Measurements from ENCODE around the gene LPP. TPM values are rescaled to one million over a fixed set of nuclear protein-coding genes. Genes with fewer than 3 reads are reported as not detected.
A peak's percentile ranks its signal among the peaks of the same experiment; 100 is the strongest.

LPP gene
- total RNA-seq, 1 experiment from 2014 or later = 20.4 TPM

GRCh38 chr3:188692700-188693099, 538.7 kb downstream of the LPP start:
- Histone ChIP-seq H3K36me3 (ENCODE audit: low read depth, low read length) (no peaks in the 10 kb centered on the region), H3K27me3 (ENCODE audit: low read length) (no peaks in the 10 kb centered on the region), H3F3A (ENCODE audit: low read length, unreplicated experiment) (peaks cover 3% of the 10 kb centered on the region), H3K9ac (ENCODE audit: low read length) (no peak overlapping the region), H4K20me1 (ENCODE audit: low read length) (no peaks in the 10 kb centered on the region), H3K4me1 (ENCODE audit: insufficient read depth, low read length) (peaks cover 11% of the 10 kb centered on the region), H3K27ac (ENCODE audit: low read length) (no peak overlapping the region), H3K9me2 (replicated peaks; ENCODE audit: low read length) (no peaks in the 10 kb centered on the region), H3K4me2 (ENCODE audit: low read length) (no peak overlapping the region), H3K9me3 (ENCODE audit: low read length) (no peaks in the 10 kb centered on the region), H3K79me2 (ENCODE audit: low read length) (no peaks in the 10 kb centered on the region), H3K4me3 (ENCODE audit: low read length) (no peak overlapping the region), H2AFZ (ENCODE audit: low read length) (no peak overlapping the region)
- DNase-seq (no peak), ATAC-seq (no peak)
- intact Hi-C loops (cut with micrococcal nuclease) = no loop called here
- POLR2A ChIA-PET (ENCODE audit: unreplicated experiment) = no interaction called here
- CTCF ChIA-PET = no interaction called here
- TF ChIP-seq EZH2phosphoT487 (IDR thresholded peaks at IDR 0.05; ENCODE audit: borderline replicate concordance, low read length) (no peak), EZH2 (IDR thresholded peaks at IDR 0.05; ENCODE audit: low read length, unreplicated experiment) (no peak)
- TF ChIP-seq, protein P1, sequence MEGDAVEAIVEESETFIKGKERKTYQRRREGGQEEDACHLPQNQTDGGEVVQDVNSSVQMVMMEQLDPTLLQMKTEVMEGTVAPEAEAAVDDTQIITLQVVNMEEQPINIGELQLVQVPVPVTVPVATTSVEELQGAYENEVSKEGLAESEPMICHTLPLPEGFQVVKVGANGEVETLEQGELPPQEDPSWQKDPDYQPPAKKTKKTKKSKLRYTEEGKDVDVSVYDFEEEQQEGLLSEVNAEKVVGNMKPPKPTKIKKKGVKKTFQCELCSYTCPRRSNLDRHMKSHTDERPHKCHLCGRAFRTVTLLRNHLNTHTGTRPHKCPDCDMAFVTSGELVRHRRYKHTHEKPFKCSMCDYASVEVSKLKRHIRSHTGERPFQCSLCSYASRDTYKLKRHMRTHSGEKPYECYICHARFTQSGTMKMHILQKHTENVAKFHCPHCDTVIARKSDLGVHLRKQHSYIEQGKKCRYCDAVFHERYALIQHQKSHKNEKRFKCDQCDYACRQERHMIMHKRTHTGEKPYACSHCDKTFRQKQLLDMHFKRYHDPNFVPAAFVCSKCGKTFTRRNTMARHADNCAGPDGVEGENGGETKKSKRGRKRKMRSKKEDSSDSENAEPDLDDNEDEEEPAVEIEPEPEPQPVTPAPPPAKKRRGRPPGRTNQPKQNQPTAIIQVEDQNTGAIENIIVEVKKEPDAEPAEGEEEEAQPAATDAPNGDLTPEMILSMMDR (conservative IDR thresholded peaks at IDR 0.05; ENCODE audit: low read depth, low read length) = no peak
- no TSS peak for BruUV-seq (replicated peaks)

GRCh38 chr3:188693435-188693834, 539.5 kb downstream of the LPP start:
- no peak overlapping the region for H3K27ac ChIP-seq (ENCODE audit: low read length)
- H4K20me1 ChIP-seq (ENCODE audit: low read length) = no peaks in the 10 kb centered on the region
- H2AFZ ChIP-seq (ENCODE audit: low read length) = no peak overlapping the region
- H3K9ac ChIP-seq (ENCODE audit: low read length) = no peak overlapping the region
- no peak overlapping the region for H3K4me2 ChIP-seq (ENCODE audit: low read length)
- H3K9me3 ChIP-seq (ENCODE audit: low read length) = no peaks in the 10 kb centered on the region
- BruUV-seq (replicated peaks) = no TSS peak
- H3K4me1 ChIP-seq (ENCODE audit: insufficient read depth, low read length) = peaks cover 11% of the 10 kb centered on the region
- no peak overlapping the region for H3K4me3 ChIP-seq (ENCODE audit: low read length)
- no peaks in the 10 kb centered on the region for H3K27me3 ChIP-seq (ENCODE audit: low read length)
- TF ChIP-seq, protein P1 (conservative IDR thresholded peaks at IDR 0.05; ENCODE audit: low read depth, low read length) = no peak
- TF ChIP-seq EZH2phosphoT487 (IDR thresholded peaks at IDR 0.05; ENCODE audit: borderline replicate concordance, low read length) (no peak), EZH2 (IDR thresholded peaks at IDR 0.05; ENCODE audit: low read length, unreplicated experiment) (no peak)
- intact Hi-C loops (cut with micrococcal nuclease) = no loop called here
- no peaks in the 10 kb centered on the region for H3K79me2 ChIP-seq (ENCODE audit: low read length)
- no peaks in the 10 kb centered on the region for H3K36me3 ChIP-seq (ENCODE audit: low read depth, low read length)
- H3K9me2 ChIP-seq (replicated peaks; ENCODE audit: low read length) = no peaks in the 10 kb centered on the region
- ChIA-PET CTCF (no interaction called here), POLR2A (ENCODE audit: unreplicated experiment) (no interaction called here)
- DNase-seq = no peak
- peaks cover 3% of the 10 kb centered on the region for H3F3A ChIP-seq (ENCODE audit: low read length, unreplicated experiment)
- no peak for ATAC-seq

GRCh38 chr3:188695241-188695640, 541.3 kb downstream of the LPP start:
- POLR2A ChIA-PET (ENCODE audit: unreplicated experiment) = interaction anchor here (0.6 kb wide), 1 partner anchor 253 kb away, joined by 3 read pairs; no protein-coding TSS in a partner anchor
- no peaks in the 10 kb centered on the region for H3K27me3 ChIP-seq (ENCODE audit: low read length)
- no TSS peak for BruUV-seq (replicated peaks)
- peak overlapping the region; percentile 13; the same call in 1 of the 2 replicates for H3K4me2 ChIP-seq (ENCODE audit: low read length)
- H2AFZ ChIP-seq (ENCODE audit: low read length) = no peak overlapping the region
- CTCF ChIA-PET = interaction anchor here (0.8 to 1.0 kb wide), 2 partner anchors 256 to 260 kb away, joined by 3 to 4 read pairs; no protein-coding TSS in a partner anchor
- intact Hi-C loops (cut with micrococcal nuclease) = no loop called here
- no peak overlapping the region for H3K4me3 ChIP-seq (ENCODE audit: low read length)
- peak; percentile 89 for DNase-seq
- H3K9me3 ChIP-seq (ENCODE audit: low read length) = no peaks in the 10 kb centered on the region
- H3K9ac ChIP-seq (ENCODE audit: low read length) = no peak overlapping the region
- TF ChIP-seq, protein P1 (conservative IDR thresholded peaks at IDR 0.05; ENCODE audit: low read depth, low read length) = no peak
- TF ChIP-seq EZH2 (IDR thresholded peaks at IDR 0.05; ENCODE audit: low read length, unreplicated experiment) (no peak), EZH2phosphoT487 (IDR thresholded peaks at IDR 0.05; ENCODE audit: borderline replicate concordance, low read length) (no peak)
- H4K20me1 ChIP-seq (ENCODE audit: low read length) = no peaks in the 10 kb centered on the region
- H3K36me3 ChIP-seq (ENCODE audit: low read depth, low read length) = no peaks in the 10 kb centered on the region
- H3K27ac ChIP-seq (ENCODE audit: low read length) = peak overlapping the region; percentile 46
- peak; percentile 99 for ATAC-seq
- H3K9me2 ChIP-seq (replicated peaks; ENCODE audit: low read length) = no peaks in the 10 kb centered on the region
- no peaks in the 10 kb centered on the region for H3K79me2 ChIP-seq (ENCODE audit: low read length)
- peaks cover 3% of the 10 kb centered on the region for H3F3A ChIP-seq (ENCODE audit: low read length, unreplicated experiment)
- H3K4me1 ChIP-seq (ENCODE audit: insufficient read depth, low read length) = peaks cover 11% of the 10 kb centered on the region

Measured in PC-3 (cell line).